Measurements from ENCODE around the gene CAMTA1. TPM values are rescaled to one million over a fixed set of nuclear protein-coding genes. Genes with fewer than 3 reads are reported as not detected.

Gene CAMTA1
- total RNA-seq, 6 experiments from 2014 or later: 78.1 to 96.6 (median 86.1) TPM

DNA sequence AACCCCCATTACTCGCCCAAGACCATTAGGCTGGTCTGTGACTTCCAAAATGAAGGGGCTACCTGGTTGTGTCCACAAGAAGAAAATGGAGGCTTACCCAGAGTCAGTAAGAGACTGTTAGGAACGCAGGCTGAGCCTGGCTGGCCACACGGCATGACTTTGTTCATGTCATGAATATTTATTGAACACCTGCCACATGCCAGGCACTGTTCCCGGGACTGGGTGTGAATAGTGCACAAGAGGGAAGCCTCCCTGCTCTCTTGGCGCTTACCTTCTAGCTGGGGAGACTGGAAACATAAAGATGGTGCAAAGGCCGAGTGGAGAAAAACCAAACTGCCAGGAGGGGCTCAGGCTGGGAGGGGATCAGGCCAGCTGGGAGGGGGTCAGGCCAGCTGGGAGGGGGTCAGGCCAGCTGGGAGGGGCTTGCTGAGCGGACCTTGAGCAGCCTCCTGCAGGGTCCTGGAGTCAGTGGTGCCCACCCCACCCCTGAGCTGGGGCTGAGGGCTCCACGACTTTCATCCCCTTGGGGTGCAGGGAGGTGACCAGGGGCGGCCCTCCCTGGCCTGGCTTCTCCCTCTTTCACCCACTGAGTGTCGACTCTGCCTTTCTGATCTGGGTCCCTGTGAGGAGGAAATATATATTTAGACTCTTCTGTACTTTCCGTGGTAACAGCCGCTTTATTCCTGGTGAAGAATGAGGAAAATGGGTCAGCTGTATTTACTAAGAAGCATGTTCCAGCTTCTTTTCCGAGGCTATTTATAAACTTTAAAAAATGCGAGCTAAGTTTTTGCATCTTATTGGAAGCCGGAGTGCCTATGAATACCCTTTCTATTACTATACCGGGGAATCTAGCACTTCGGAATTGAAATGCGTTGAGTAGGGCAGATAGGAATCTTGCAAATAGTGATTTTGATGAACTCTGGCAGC, 139.0 kb downstream of the CAMTA1 start:
- no peaks in the 10 kb centered on the region for H3K36me3 Mint-ChIP-seq (ENCODE audit: low read depth)
- no peak for DNase-seq
- H3K4me3 Mint-ChIP-seq: no peak overlapping the region
- H3K27ac Mint-ChIP-seq: no peak overlapping the region
- peaks cover 8% of the 10 kb centered on the region for H3K9me3 Mint-ChIP-seq
- peaks cover 30% of the 10 kb centered on the region for H3K27me3 Mint-ChIP-seq (ENCODE audit: insufficient read depth)
- peaks cover 9% of the 10 kb centered on the region; the same call in 1 of the 2 replicates for H3K4me1 Mint-ChIP-seq (ENCODE audit: low read depth)
- TF ChIP-seq, protein P1, sequence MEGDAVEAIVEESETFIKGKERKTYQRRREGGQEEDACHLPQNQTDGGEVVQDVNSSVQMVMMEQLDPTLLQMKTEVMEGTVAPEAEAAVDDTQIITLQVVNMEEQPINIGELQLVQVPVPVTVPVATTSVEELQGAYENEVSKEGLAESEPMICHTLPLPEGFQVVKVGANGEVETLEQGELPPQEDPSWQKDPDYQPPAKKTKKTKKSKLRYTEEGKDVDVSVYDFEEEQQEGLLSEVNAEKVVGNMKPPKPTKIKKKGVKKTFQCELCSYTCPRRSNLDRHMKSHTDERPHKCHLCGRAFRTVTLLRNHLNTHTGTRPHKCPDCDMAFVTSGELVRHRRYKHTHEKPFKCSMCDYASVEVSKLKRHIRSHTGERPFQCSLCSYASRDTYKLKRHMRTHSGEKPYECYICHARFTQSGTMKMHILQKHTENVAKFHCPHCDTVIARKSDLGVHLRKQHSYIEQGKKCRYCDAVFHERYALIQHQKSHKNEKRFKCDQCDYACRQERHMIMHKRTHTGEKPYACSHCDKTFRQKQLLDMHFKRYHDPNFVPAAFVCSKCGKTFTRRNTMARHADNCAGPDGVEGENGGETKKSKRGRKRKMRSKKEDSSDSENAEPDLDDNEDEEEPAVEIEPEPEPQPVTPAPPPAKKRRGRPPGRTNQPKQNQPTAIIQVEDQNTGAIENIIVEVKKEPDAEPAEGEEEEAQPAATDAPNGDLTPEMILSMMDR (IDR thresholded peaks at IDR 0.05): no peak

DNA sequence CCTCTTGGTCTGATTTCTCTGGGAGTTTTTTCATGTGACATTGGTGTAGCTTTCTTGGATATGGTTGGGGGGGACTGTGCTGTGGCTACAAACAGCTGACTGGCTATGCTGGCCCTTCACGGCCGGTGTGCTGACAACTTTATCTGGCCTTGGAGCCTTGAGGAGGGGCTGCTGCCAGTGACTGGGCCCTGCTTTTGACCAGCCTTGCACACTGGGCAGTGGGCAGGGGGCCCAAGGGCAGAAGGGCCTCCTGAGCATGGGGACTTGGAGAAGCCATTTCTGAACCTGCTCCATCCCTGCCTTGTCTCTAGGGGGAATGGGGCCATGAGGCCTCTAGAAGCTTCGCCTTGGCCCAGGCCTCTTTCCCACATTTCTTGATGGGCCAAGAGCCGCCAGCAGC, 139.6 kb downstream of the CAMTA1 start:
- Mint-ChIP-seq H3K36me3 (ENCODE audit: low read depth) (no peaks in the 10 kb centered on the region), H3K4me1 (ENCODE audit: low read depth) (peaks cover 9% of the 10 kb centered on the region; the same call in 1 of the 2 replicates), H3K27ac (no peak overlapping the region), H3K9me3 (peaks cover 8% of the 10 kb centered on the region), H3K4me3 (no peak overlapping the region), H3K27me3 (ENCODE audit: insufficient read depth) (peaks cover 32% of the 10 kb centered on the region)
- no peak for DNase-seq
- TF ChIP-seq, protein P1 (IDR thresholded peaks at IDR 0.05): no peak

DNA sequence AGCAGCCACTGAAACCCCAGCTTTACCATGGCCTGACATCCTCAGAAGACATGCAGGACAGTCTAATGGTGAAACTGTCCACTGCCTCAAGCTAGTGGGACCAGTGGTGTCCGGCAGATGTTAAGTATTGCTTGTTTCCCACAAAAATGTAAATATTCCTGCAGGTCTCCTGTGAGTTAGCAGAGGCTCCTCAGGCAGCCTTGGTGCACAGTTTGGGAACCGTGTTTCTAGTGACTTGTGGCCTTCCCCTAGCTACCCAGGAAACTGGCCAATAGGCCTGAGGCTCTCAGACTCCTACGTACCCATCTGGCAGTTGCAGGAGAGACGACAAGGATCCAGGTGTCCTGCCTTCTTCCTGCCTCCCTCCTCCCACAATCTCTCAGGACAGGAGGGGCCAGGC, 142.4 kb downstream of the CAMTA1 start:
- Mint-ChIP-seq H3K36me3 (ENCODE audit: low read depth) (no peaks in the 10 kb centered on the region), H3K4me1 (ENCODE audit: low read depth) (peaks cover 4% of the 10 kb centered on the region; the same call in 1 of the 2 replicates), H3K27me3 (ENCODE audit: insufficient read depth) (peaks cover 37% of the 10 kb centered on the region), H3K4me3 (no peak overlapping the region), H3K27ac (no peak overlapping the region), H3K9me3 (no peaks in the 10 kb centered on the region)
- TF ChIP-seq, protein P1 (IDR thresholded peaks at IDR 0.05): no peak
- no peak for DNase-seq

DNA sequence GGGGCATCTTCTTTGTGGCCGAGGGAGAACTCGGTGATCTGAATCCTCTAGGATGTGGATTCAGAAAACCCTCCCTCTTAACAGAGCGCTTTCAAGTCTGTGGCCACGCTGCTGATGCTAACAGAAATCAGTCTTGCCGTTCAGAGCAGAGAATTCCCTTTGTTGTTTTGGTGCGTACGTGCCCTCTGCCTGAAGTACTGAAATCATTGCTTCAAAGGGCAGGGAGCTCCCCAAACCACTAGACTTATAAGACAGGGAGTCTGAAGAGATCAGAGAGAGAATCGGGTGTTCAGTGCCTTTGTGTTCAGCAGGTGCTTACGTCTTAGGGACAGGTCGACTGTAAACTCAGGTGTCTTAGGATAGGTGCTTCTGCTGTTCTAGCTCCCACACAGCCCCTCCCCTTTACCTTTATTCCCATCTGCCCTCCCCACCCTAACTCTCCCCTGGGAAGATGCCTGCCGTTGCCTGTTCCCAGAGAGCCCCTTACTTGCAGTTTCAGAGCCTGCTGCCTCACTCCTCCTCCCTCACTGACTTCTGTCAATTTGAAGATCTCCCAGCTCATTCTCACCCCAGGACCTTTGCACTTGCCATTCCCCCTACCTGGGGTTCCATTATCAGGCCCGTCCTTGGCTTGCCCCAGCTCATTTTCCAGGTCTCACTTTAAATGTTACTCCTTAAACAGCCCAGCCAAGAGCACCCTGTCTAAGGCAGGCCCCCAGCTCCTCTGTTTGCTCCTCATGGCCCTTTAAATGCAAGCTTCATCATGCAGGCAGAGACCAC, 143.0 kb downstream of the CAMTA1 start:
- Mint-ChIP-seq H3K4me3 (no peak overlapping the region), H3K27me3 (ENCODE audit: insufficient read depth) (peaks cover 36% of the 10 kb centered on the region), H3K27ac (no peak overlapping the region), H3K4me1 (ENCODE audit: low read depth) (no peaks in the 10 kb centered on the region), H3K9me3 (no peaks in the 10 kb centered on the region), H3K36me3 (ENCODE audit: low read depth) (no peaks in the 10 kb centered on the region)
- TF ChIP-seq, protein P1 (IDR thresholded peaks at IDR 0.05): no peak
- DNase-seq: no peak

DNA sequence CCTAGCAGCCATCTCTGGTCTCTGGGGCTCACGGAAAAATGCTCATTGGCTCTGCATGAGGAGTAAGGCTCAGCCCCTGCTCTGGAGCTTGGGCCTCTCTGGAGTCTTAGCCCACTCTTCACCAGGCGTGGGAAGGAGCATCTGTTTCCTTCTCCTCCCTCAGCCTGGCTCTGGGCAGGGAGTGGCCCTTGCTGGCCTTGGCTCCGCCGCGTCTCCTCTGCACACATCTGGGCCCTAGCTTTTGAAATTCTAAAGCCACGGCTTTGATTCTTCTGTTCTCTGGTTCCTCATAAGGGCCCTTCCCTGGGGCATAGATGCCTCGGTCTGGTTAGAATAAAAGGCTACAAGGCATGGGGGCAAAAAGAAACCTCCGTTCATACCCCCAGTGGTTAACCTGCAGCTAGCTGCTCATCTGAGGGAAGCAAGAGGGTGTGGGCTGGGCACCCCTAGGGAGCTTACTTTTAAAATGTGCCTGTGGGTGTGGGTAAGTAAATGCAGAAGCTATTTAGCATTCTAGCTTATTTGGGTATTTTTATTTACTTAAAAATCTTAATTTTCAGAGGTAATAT, 145.6 kb downstream of the CAMTA1 start:
- Mint-ChIP-seq H3K27me3 (ENCODE audit: insufficient read depth) (peaks cover 29% of the 10 kb centered on the region), H3K36me3 (ENCODE audit: low read depth) (no peaks in the 10 kb centered on the region), H3K27ac (no peak overlapping the region), H3K4me1 (ENCODE audit: low read depth) (no peaks in the 10 kb centered on the region), H3K9me3 (no peaks in the 10 kb centered on the region), H3K4me3 (no peak overlapping the region)
- DNase-seq: no peak
- TF ChIP-seq, protein P1 (IDR thresholded peaks at IDR 0.05): no peak
